Progenitor cell of endocrine pancreas (in vitro differentiated cells): ENCODE measurements around the gene COPB2. TPM values are rescaled to one million over a fixed set of nuclear protein-coding genes. Genes with fewer than 3 reads are reported as not detected.

Experiments
- DNase-seq: peaks from one replicate; pipeline ENCODE4 v3.0.0; 2021; ENCODE audit warnings: low spot score; ENCODE audit not compliant: unreplicated experiment
- H3K27ac Mint-ChIP-seq: 2 replicates; pipeline ENCODE4 v1.8.0; 2021; ENCODE audit warnings: mild to moderate bottlenecking, moderate library complexity, mixed read lengths
- H3K27me3 Mint-ChIP-seq: 2 replicates; pipeline ENCODE4 v1.8.0; 2021; ENCODE audit warnings: mixed read lengths
- H3K36me3 Mint-ChIP-seq: 2 replicates; pipeline ENCODE4 v1.8.0; 2022; ENCODE audit warnings: mixed read lengths; ENCODE audit not compliant: insufficient read depth
- H3K4me1 Mint-ChIP-seq: 2 replicates; pipeline ENCODE4 v1.8.0; 2021; ENCODE audit warnings: low read depth, mixed read lengths
- H3K4me3 Mint-ChIP-seq: 2 replicates; pipeline ENCODE4 v1.8.0; 2021; ENCODE audit warnings: low read depth, mild to moderate bottlenecking, moderate library complexity, mixed read lengths
- H3K9me3 Mint-ChIP-seq: 2 replicates; pipeline ENCODE4 v1.8.0; 2021; ENCODE audit warnings: low read depth, mixed read lengths
- CTCF ChIP-seq: fragments of 200-600 bp; sonication (generic); IDR thresholded peaks from one replicate; pipeline ENCODE4 v1.5.0; 2021; ENCODE audit warnings: antibody characterized with exemption, mild to moderate bottlenecking; ENCODE audit not compliant: unreplicated experiment
- total RNA-seq: library from RNA; stranded (reverse); gene quantifications from 2 replicates; pipeline ENCODE4 v1.2.1, GENCODE V29; 2021

COPB2 gene
- total RNA-seq, 1 donor from 2014 or later, result 113 TPM

GRCh38 chr3:139312959-139313358 lies 76.5 kb downstream of the COPB2 start:
- peaks cover 51% of the 10 kb centered on the region for H3K27me3 Mint-ChIP-seq
- TF ChIP-seq CTCF, result no peak
- H3K36me3 Mint-ChIP-seq, result no peaks in the 10 kb centered on the region
- no peak for DNase-seq
- H3K27ac Mint-ChIP-seq, result no peak overlapping the region
- no peaks in the 10 kb centered on the region for H3K4me1 Mint-ChIP-seq
- no peaks in the 10 kb centered on the region for H3K9me3 Mint-ChIP-seq
- no peak overlapping the region for H3K4me3 Mint-ChIP-seq

GRCh38 chr3:139312416-139312815 lies 77.0 kb downstream of the COPB2 start:
- Mint-ChIP-seq H3K4me3 (no peak overlapping the region), H3K4me1 (no peaks in the 10 kb centered on the region), H3K27me3 (peaks cover 50% of the 10 kb centered on the region), H3K36me3 (no peaks in the 10 kb centered on the region), H3K9me3 (no peaks in the 10 kb centered on the region), H3K27ac (no peak overlapping the region)
- no peak for DNase-seq
- TF ChIP-seq CTCF, result no peak

GRCh38 chr3:139311557-139311956 lies 77.9 kb downstream of the COPB2 start:
- Mint-ChIP-seq H3K4me3 (no peak overlapping the region), H3K9me3 (no peaks in the 10 kb centered on the region), H3K27ac (no peak overlapping the region), H3K27me3 (peaks cover 44% of the 10 kb centered on the region), H3K4me1 (no peaks in the 10 kb centered on the region), H3K36me3 (no peaks in the 10 kb centered on the region)
- TF ChIP-seq CTCF, result no peak
- no peak for DNase-seq

- no peak overlapping the region for H3K4me3 Mint-ChIP-seq
- no peaks in the 10 kb centered on the region for H3K36me3 Mint-ChIP-seq
- H3K27me3 Mint-ChIP-seq, result peaks cover 35% of the 10 kb centered on the region
- H3K9me3 Mint-ChIP-seq, result no peaks in the 10 kb centered on the region
- DNase-seq, result no peak
- no peaks in the 10 kb centered on the region for H3K4me1 Mint-ChIP-seq
- TF ChIP-seq CTCF, result no peak
- no peak overlapping the region for H3K27ac Mint-ChIP-seq
These were observed 78.9 kb downstream of the COPB2 start for GRCh38 chr3:139310474-139310933.

- H3K4me1 Mint-ChIP-seq, result no peaks in the 10 kb centered on the region
- TF ChIP-seq CTCF, result no peak
- no peaks in the 10 kb centered on the region for H3K9me3 Mint-ChIP-seq
- H3K27me3 Mint-ChIP-seq, result peaks cover 31% of the 10 kb centered on the region
- no peak for DNase-seq
- H3K4me3 Mint-ChIP-seq, result no peak overlapping the region
- H3K36me3 Mint-ChIP-seq, result no peaks in the 10 kb centered on the region
- H3K27ac Mint-ChIP-seq, result no peak overlapping the region
These were observed 79.6 kb downstream of the COPB2 start for GRCh38 chr3:139309880-139310279.
